Measurements from ENCODE around the gene FRG1.
"Not testable (repeated sequence)": the region's sequence is repeated elsewhere in the genome, so short reads cannot be mapped to it uniquely, and the experiment has no call there.

The FRG1 gene

GRCh38 chr4:189974056-189974455 is 33.4 kb downstream of the FRG1 start:
- ATAC-seq, result no peak

GRCh38 chr4:189979196-189980047 is 38.8 kb downstream of the FRG1 start:
- no peak for ATAC-seq
- TF ChIP-seq ZNF8 (CRISPR knock-in tag; IDR thresholded peaks at IDR 0.05) (no peak), ZNF565 (CRISPR knock-in tag; conservative IDR thresholded peaks at IDR 0.05; ENCODE audit: low read depth) (no peak), TOX (CRISPR knock-in tag; IDR thresholded peaks at IDR 0.05; ENCODE audit: borderline replicate concordance) (no peak), BACH2 (CRISPR knock-in tag; IDR thresholded peaks at IDR 0.05; ENCODE audit: borderline replicate concordance) (no peak), GLIS3 (CRISPR knock-in tag; IDR thresholded peaks at IDR 0.05) (no peak), OSR1 (CRISPR knock-in tag; IDR thresholded peaks at IDR 0.05) (no peak), SNAI2 (CRISPR knock-in tag; IDR thresholded peaks at IDR 0.05) (no peak), POU6F1 (CRISPR knock-in tag; IDR thresholded peaks at IDR 0.05; ENCODE audit: borderline replicate concordance, low read depth) (no peak), RARB (CRISPR knock-in tag; IDR thresholded peaks at IDR 0.05) (no peak), CSDC2 (CRISPR knock-in tag; IDR thresholded peaks at IDR 0.05) (no peak), PATZ1 (CRISPR knock-in tag; IDR thresholded peaks at IDR 0.05; ENCODE audit: borderline replicate concordance) (no peak), ZFP3 (CRISPR knock-in tag; IDR thresholded peaks at IDR 0.05) (no peak), TSHZ2 (CRISPR knock-in tag; IDR thresholded peaks at IDR 0.05) (no peak), TCF4 (CRISPR knock-in tag; IDR thresholded peaks at IDR 0.05; ENCODE audit: borderline replicate concordance) (no peak)

More at GRCh38 chr4:189974056-189974455, 33.4 kb downstream of the FRG1 start:
- TF ChIP-seq TOX (CRISPR knock-in tag; IDR thresholded peaks at IDR 0.05; ENCODE audit: borderline replicate concordance) (no peak), ZNF565 (CRISPR knock-in tag; conservative IDR thresholded peaks at IDR 0.05; ENCODE audit: low read depth) (no peak), ZNF8 (CRISPR knock-in tag; IDR thresholded peaks at IDR 0.05) (no peak), GLIS3 (CRISPR knock-in tag; IDR thresholded peaks at IDR 0.05) (no peak), OSR1 (CRISPR knock-in tag; IDR thresholded peaks at IDR 0.05) (no peak), CREB5 (CRISPR knock-in tag; IDR thresholded peaks at IDR 0.05; ENCODE audit: low read depth) (no peak), ARNTL (CRISPR knock-in tag; IDR thresholded peaks at IDR 0.05; ENCODE audit: borderline replicate concordance, low read depth) (no peak)

- not testable (repeated sequence) for ATAC-seq
Measured at GRCh38 chr4:189980292-189980691, 39.6 kb downstream of the FRG1 start.

- ATAC-seq, result no peak
- TF ChIP-seq PPARA (CRISPR knock-in tag; IDR thresholded peaks at IDR 0.05; ENCODE audit: borderline replicate concordance), result no peak
- TF ChIP-seq ARNTL (CRISPR knock-in tag; IDR thresholded peaks at IDR 0.05; ENCODE audit: borderline replicate concordance, low read depth), result no peak
- no peak for TF ChIP-seq SNAI2 (CRISPR knock-in tag; IDR thresholded peaks at IDR 0.05)
- TF ChIP-seq ISL1 (CRISPR knock-in tag; IDR thresholded peaks at IDR 0.05), result no peak
- TF ChIP-seq ZC3H10 (CRISPR knock-in tag; IDR thresholded peaks at IDR 0.05), result no peak
Measured at GRCh38 chr4:189981970-189982369, 41.3 kb downstream of the FRG1 start.

GRCh38 chr4:189983916-189984526 is 43.3 kb downstream of the FRG1 start:
- not testable (repeated sequence) for ATAC-seq

- ATAC-seq, result not testable (repeated sequence)
Measured at GRCh38 chr4:189984661-189985060, 44.0 kb downstream of the FRG1 start.

GRCh38 chr4:189985651-189986243 is 45.1 kb downstream of the FRG1 start:
- ATAC-seq, result not testable (repeated sequence)
